T47D (cell line): ENCODE results near the gene FGF22.
A peak's percentile ranks its signal among the peaks of the same experiment; 100 is the strongest.
"Not testable (repeated sequence)": the region's sequence is repeated elsewhere in the genome, so short reads cannot be mapped to it uniquely, and the experiment has no call there.

ENCODE experiments used
- DNase-seq, 2 experiments: peaks; one replicate each; pipeline versions ENCODE4 v3.0.0 to v3.0.0-alpha.2; 2011 to 2012; ENCODE audit warnings: low read depth in 1 of 2, low spot score in 1 of 2
- JUND ChIP-seq: IDR thresholded peaks from 2 replicates; pipeline ENCODE4 v1.6.1; 2012; ENCODE audit warnings: low read depth
- in situ Hi-C: cut with HindIII; loops from 2 replicates; pipeline ENCODE4 v1.10.0; 2016; ENCODE audit warnings: low sequenced_read_pairs, low pct_unique_long_range_greater_than_20kb

FGF22 gene

GRCh38 chr19:601310-601709, 38.4 kb upstream of the FGF22 start:
- no peak for DNase-seq
- in situ Hi-C loops = no loop called here
- TF ChIP-seq JUND = no peak

- in situ Hi-C loops = no loop called here
Measured at GRCh38 chr19:601790-602189, 37.9 kb upstream of the FGF22 start.

GRCh38 chr19:602391-603301, 37.0 kb upstream of the FGF22 start:
- in situ Hi-C loops = no loop called here

More at GRCh38 chr19:601790-602189, 37.9 kb upstream of the FGF22 start:
- no peak for TF ChIP-seq JUND
- no peak for DNase-seq

GRCh38 chr19:603302-603639, 36.4 kb upstream of the FGF22 start:
- in situ Hi-C loops = not testable (repeated sequence)

More at GRCh38 chr19:602391-603301, 37.0 kb upstream of the FGF22 start:
- no peak for DNase-seq
- no peak for TF ChIP-seq JUND

GRCh38 chr19:603779-604178, 35.9 kb upstream of the FGF22 start:
- DNase-seq, in situ Hi-C loops: not testable (repeated sequence)

More at GRCh38 chr19:603302-603639, 36.4 kb upstream of the FGF22 start:
- DNase-seq = not testable (repeated sequence)

GRCh38 chr19:604355-604754, 35.3 kb upstream of the FGF22 start:
- no peak for TF ChIP-seq JUND
- peak in 1 of 2 experiments; percentile 87 for DNase-seq
- in situ Hi-C loops = no loop called here

- DNase-seq, in situ Hi-C loops: not testable (repeated sequence)
Measured at GRCh38 chr19:605061-605971, 34.4 kb upstream of the FGF22 start.

- no peak for TF ChIP-seq JUND
- DNase-seq = no peak
- in situ Hi-C loops = no loop called here
Measured at GRCh38 chr19:607301-608154, 32.2 kb upstream of the FGF22 start.

GRCh38 chr19:608155-609003, 31.3 kb upstream of the FGF22 start:
- in situ Hi-C loops = no loop called here
- no peak for DNase-seq
- no peak for TF ChIP-seq JUND

- in situ Hi-C loops = no loop called here
- no peak for TF ChIP-seq JUND
Measured at GRCh38 chr19:609004-609346, 30.7 kb upstream of the FGF22 start.

GRCh38 chr19:610071-610800, 29.4 kb upstream of the FGF22 start:
- in situ Hi-C loops = no loop called here
- DNase-seq = no peak
- TF ChIP-seq JUND = no peak

More at GRCh38 chr19:609004-609346, 30.7 kb upstream of the FGF22 start:
- DNase-seq = no peak
